RWPE1 (cell line): ENCODE data around the gene PTPRB.
A peak's percentile ranks its signal among the peaks of the same experiment; 100 is the strongest.

Experiments used
- CTCF ChIA-PET: fragments of 350-600 bp; sonication (Branson Sonifier 250); formaldehyde crosslinking; extraction: SDS; loops from one replicate; lab custom pipeline; 2021; lab: Yijun Ruan, JAX
- POLR2A ChIA-PET: fragments of 400-600 bp; formaldehyde crosslinking; extraction: SDS; loops from one replicate; lab custom pipeline; 2020; ENCODE audit warnings: antibody characterized with exemption; ENCODE audit not compliant: low non-redundant PET; lab: Yijun Ruan, JAX
- DNase-seq: peaks from one replicate; pipeline ENCODE4 v3.0.0; 2012; ENCODE audit warnings: low spot score
- H3K27ac ChIP-seq: fragments of 450-650 bp; 2 replicates; pipeline ENCODE4 v1.5.1; 2017
- CTCF ChIP-seq: fragments of 450-650 bp; conservative IDR thresholded peaks from 2 replicates; pipeline ENCODE4 v1.5.1; 2017; ENCODE audit warnings: low read depth, mild to moderate bottlenecking

PTPRB gene

GRCh38 chr12:70550180-70550577 is 87.0 kb downstream of the PTPRB start:
- ChIA-PET POLR2A (no interaction called here), CTCF (interaction anchor here (0.5 to 0.6 kb wide), 2 partner anchors 53 to 1601 kb away, joined by 3 read pairs; no protein-coding TSS in a partner anchor)
- DNase-seq: no peak
- no peak overlapping the region for H3K27ac ChIP-seq
- no peak for TF ChIP-seq CTCF

- peak; percentile 26 for DNase-seq
- ChIA-PET CTCF (no interaction called here), POLR2A (no interaction called here)
- H3K27ac ChIP-seq: no peak overlapping the region
- TF ChIP-seq CTCF: no peak
Observed at GRCh38 chr12:70549340-70550179, 87.7 kb downstream of the PTPRB start.

- peak; percentile 75 for DNase-seq
- no peak overlapping the region for H3K27ac ChIP-seq
- POLR2A ChIA-PET: no interaction called here
- CTCF ChIA-PET: no interaction called here
- no peak for TF ChIP-seq CTCF
Observed at GRCh38 chr12:70543444-70543843, 93.8 kb downstream of the PTPRB start.

- TF ChIP-seq CTCF: no peak
- no peak overlapping the region for H3K27ac ChIP-seq
- ChIA-PET POLR2A (no interaction called here), CTCF (no interaction called here)
- DNase-seq: no peak
Observed at GRCh38 chr12:70540996-70541395, 96.2 kb downstream of the PTPRB start.

GRCh38 chr12:70536650-70537049 is 100.6 kb downstream of the PTPRB start:
- POLR2A ChIA-PET: no interaction called here
- CTCF ChIA-PET: no interaction called here
- no peak overlapping the region for H3K27ac ChIP-seq
- TF ChIP-seq CTCF: no peak
- DNase-seq: no peak

- POLR2A ChIA-PET: no interaction called here
Observed at GRCh38 chr12:70535896-70536374, 101.3 kb downstream of the PTPRB start.

More at GRCh38 chr12:70535896-70536374, 101.3 kb downstream of the PTPRB start:
- no peak for DNase-seq
- TF ChIP-seq CTCF: no peak
- H3K27ac ChIP-seq: no peak overlapping the region
- CTCF ChIA-PET: no interaction called here
